Aorta (tissue), 5 donors: ENCODE results near the gene NSD1. TPM values are rescaled to one million over a fixed set of nuclear protein-coding genes. Genes with fewer than 3 reads are reported as not detected.

ENCODE experiments used
- ATAC-seq: fragments of 200-7000 bp; cut with Tn5 transposase; one replicate; pipeline ENCODE4 v1.9.1; 2022; ENCODE audit warnings: moderate library complexity; ENCODE audit not compliant: low FRiP score
- DNase-seq, 2 donors: peaks; one replicate each; pipeline ENCODE4 v3.0.0-alpha.2; 2020
- H3K27ac ChIP-seq, 2 donors: one replicate each; pipeline ENCODE4 v1.5.1; 2013; ENCODE audit warnings: low read length in 2 of 2, mild to moderate bottlenecking in 2 of 2, moderate library complexity in 2 of 2, control low read depth in 1 of 2, inconsistent platforms in 1 of 2, low read depth in 1 of 2
- H3K27me3 ChIP-seq, 2 donors: one replicate each; pipeline ENCODE4 v1.6.1; 2013; ENCODE audit warnings: control low read depth in 1 of 2, low read length in 1 of 2, mild to moderate bottlenecking in 1 of 2, moderate library complexity in 1 of 2; ENCODE audit not compliant: insufficient read depth in 2 of 2, control insufficient read depth in 1 of 2
- H3K36me3 ChIP-seq, 2 donors: one replicate each; pipeline ENCODE4 v1.6.1; 2013; ENCODE audit warnings: control low read depth in 1 of 2, low read length in 1 of 2, mild to moderate bottlenecking in 1 of 2; ENCODE audit not compliant: insufficient read depth in 2 of 2, control insufficient read depth in 1 of 2
- H3K4me1 ChIP-seq, 2 donors: one replicate each; pipeline ENCODE4 v1.6.1; 2013; ENCODE audit warnings: low read length in 2 of 2, control low read depth in 1 of 2, mild to moderate bottlenecking in 1 of 2, moderate library complexity in 1 of 2; ENCODE audit not compliant: insufficient read depth in 2 of 2, control insufficient read depth in 1 of 2
- H3K4me3 ChIP-seq, 2 donors: one replicate each; pipeline ENCODE4 v1.5.1; 2013; ENCODE audit warnings: low read length in 2 of 2, control low read depth in 1 of 2, mild to moderate bottlenecking in 1 of 2
- H3K9me3 ChIP-seq: one replicate; pipeline ENCODE4 v1.6.1; 2013; ENCODE audit warnings: mild to moderate bottlenecking, low read length; ENCODE audit not compliant: control insufficient read depth
- WGBS, 2 donors: extraction: QIAGEN DNeasy Blood & Tissue Kit; methylation state at CpG; one replicate each; pipeline ENCODE4 v1.1.7; 2013; 5-methylcytosine and 5-hydroxymethylcytosine counted together
- intact Hi-C, 2 donors: fragments of 100-400 bp; cut with DNase I; formaldehyde crosslinking; loops; one replicate each; pipeline versions ENCODE4 v1.14.2 to v1.15.0; 2022
- long read RNA-seq, 2 donors: library from polyadenylated mRNA; unstranded; transcript quantifications; one replicate each; pipeline ENCODE4 v2.0.0, GENCODE V29; 2020 to 2021
- polyA plus RNA-seq, 2 donors: library from polyadenylated mRNA; stranded (reverse); fragments of 200-250 nt; gene quantifications; one replicate each; pipeline ENCODE4 v1.2.3, GENCODE V29; 2013
- total RNA-seq, 2 donors: library from RNA; stranded (reverse); fragmentation: NEBNext Ultra II Directional; extraction: Animal tissue kit (Norgen Biotek cat#: 25700); gene quantifications; one replicate each; pipeline ENCODE4 v1.2.1, GENCODE V29; 2021
- donor health status: healthy with polysubstance abuse.
- donor health status: Bipolar disorder and iron deficiency.
- donor health status: DM: no; HTN: no; CAD: no.
- donor health status: DM: no; HTN: no; CAD: no.
- donor health status: DM: yes; HTN: yes; CAD: no.

Gene NSD1, protein sequence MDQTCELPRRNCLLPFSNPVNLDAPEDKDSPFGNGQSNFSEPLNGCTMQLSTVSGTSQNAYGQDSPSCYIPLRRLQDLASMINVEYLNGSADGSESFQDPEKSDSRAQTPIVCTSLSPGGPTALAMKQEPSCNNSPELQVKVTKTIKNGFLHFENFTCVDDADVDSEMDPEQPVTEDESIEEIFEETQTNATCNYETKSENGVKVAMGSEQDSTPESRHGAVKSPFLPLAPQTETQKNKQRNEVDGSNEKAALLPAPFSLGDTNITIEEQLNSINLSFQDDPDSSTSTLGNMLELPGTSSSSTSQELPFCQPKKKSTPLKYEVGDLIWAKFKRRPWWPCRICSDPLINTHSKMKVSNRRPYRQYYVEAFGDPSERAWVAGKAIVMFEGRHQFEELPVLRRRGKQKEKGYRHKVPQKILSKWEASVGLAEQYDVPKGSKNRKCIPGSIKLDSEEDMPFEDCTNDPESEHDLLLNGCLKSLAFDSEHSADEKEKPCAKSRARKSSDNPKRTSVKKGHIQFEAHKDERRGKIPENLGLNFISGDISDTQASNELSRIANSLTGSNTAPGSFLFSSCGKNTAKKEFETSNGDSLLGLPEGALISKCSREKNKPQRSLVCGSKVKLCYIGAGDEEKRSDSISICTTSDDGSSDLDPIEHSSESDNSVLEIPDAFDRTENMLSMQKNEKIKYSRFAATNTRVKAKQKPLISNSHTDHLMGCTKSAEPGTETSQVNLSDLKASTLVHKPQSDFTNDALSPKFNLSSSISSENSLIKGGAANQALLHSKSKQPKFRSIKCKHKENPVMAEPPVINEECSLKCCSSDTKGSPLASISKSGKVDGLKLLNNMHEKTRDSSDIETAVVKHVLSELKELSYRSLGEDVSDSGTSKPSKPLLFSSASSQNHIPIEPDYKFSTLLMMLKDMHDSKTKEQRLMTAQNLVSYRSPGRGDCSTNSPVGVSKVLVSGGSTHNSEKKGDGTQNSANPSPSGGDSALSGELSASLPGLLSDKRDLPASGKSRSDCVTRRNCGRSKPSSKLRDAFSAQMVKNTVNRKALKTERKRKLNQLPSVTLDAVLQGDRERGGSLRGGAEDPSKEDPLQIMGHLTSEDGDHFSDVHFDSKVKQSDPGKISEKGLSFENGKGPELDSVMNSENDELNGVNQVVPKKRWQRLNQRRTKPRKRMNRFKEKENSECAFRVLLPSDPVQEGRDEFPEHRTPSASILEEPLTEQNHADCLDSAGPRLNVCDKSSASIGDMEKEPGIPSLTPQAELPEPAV (N-terminal part only)
- total RNA-seq, result 10 to 100 TPM; 63.7 to 96.9 TPM
- 1 to 10 TPM; 6.8 to 6.9 TPM for polyA plus RNA-seq
- long read RNA-seq, donor 1, partial matches to known transcripts, result 21 of 58 reads
- long read RNA-seq, donor 1, other reads (novel, unspliced or antisense), result 34 of 58 reads
- long read RNA-seq, donor 2, partial matches to known transcripts, result 3 of 28 reads
- long read RNA-seq, donor 2, other reads (novel, unspliced or antisense), result 23 of 28 reads

DNA sequence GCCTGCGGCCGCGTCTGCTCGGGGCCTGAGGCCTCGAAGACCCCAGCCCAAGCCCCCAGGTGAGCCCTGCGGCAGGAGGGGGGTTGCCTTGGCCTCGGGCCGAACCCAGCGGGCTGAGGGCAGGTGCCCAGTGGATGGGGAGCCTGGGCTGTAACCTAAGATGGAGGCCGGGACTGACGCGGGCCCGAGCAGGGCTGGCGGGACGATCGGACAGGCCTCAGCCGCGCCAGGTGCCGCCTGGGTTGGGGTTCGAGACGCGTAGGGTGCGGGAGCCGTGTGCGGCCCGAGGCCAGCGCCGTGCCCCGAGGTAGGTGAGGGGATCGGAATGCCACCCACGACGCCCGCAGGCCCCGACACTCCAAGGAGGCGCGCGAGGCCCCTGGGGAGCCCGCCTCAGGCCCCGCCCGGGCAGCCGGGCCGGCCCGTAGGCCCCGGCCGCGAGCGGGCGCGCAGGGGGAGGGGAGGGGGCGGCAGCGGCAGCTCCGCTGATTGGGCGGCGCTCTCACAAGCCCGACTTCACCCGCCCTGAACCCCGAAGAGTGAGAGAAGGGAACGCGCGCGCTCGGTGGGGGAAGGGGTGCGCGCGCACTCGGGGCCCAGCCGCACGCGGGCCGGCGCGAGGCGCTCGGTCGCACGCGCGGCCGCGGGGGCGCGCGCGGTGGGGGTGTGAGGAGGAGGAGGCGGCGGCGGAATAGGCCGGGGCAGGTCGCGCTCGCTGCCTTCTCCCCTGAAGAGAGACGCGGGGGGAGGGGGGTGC is at the start of gene NSD1:
NSD1 (plus strand) TSS at position 678 of the 757 bp plus-strand sequence. CDS start 1,331 bp downstream, outside the sequence.
- H3K27me3 ChIP-seq, result no peaks in the 10 kb centered on the region
- 1 to 2% methylated on average over 49 to 93 of the region's 93 CpGs for WGBS, 2 donors
- peaks cover 0 to 4% of the 10 kb centered on the region in 2 donors for H3K36me3 ChIP-seq
- H3K4me1 ChIP-seq, result peaks cover 0 to 7% of the 10 kb centered on the region in 2 donors
- intact Hi-C loops, result no loop called here
- peak within 1 kb of the TSS; percentile 29 to 77 for H3K27ac ChIP-seq
- ATAC-seq (peak; percentile 91), DNase-seq (peak; percentile 93 to 96)
- no peaks in the 10 kb centered on the region for H3K9me3 ChIP-seq
- H3K4me3 ChIP-seq, result peak within 1 kb of the TSS; percentile 89 to 97

DNA sequence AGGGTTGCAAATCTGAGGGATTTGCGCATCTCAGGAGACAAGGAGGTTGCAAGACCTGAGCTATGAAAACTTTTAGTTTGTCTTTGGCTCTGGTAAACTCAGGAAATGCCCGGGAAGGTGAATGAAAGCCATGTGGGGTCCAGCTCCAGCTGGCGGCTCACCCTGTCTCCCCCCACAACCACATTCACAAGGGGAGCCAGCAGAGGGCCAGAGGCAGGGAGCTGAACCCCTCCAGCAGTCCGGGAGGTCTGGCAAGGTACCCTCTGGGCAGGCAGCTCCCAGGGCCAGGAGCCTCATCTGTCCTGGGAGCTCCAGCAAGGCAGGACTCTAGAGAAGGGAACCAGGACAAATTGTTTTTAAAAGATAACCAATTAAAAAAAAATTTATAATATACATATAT is 49.4 kb upstream of the NSD1 start:
- no peak overlapping the region for H3K4me3 ChIP-seq
- intact Hi-C loops, result no loop called here
- WGBS, 2 donors, result 36 to 40% methylated on average over 4 of the region's 4 CpGs

DNA sequence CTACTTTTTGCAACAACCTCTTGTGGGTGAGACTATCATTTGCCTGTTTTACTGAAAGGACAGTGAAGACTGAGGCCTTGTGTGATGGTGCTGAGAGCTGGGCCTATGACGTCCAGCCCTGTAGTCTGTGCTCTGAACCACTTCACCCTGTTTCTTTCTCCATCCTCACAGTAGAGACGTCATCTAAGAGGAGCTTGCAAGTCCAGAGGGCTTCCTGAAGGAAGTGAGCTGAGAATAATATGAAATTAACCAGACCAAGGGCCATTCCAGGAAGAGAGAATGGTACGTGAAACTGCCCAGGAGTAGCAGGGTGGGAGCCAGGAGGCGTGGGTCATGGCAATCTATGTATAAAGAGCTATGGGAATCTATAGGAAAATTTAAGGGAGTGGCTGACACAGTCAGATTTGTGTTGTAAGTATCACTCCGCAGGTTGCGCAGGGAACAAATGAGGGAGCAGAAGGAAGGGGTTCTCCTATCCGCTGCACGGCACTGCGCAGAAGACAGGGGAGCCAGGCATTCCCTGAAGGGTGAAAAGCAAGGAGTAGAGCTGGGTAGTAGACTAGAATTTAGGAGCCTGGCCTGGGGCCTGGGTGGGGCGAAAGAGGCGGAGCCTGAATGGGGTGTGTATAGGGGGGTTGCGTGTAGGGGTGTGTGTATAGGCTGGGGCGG is 47.5 kb upstream of the NSD1 start:
- ATAC-seq (peak; percentile 8), DNase-seq (no peak)
- H3K4me1 ChIP-seq, result no peaks in the 10 kb centered on the region
- H3K4me3 ChIP-seq, result no peak overlapping the region
- intact Hi-C loops, result no loop called here
- H3K27me3 ChIP-seq, result no peaks in the 10 kb centered on the region
- H3K36me3 ChIP-seq, result no peaks in the 10 kb centered on the region
- 45 to 47% methylated on average over 13 of the region's 13 CpGs for WGBS, 2 donors
- H3K27ac ChIP-seq, result no peak overlapping the region
- no peaks in the 10 kb centered on the region for H3K9me3 ChIP-seq

More for the DNA sequence above, 49.4 kb upstream of the NSD1 start:
- Histone ChIP-seq H3K27me3 (no peaks in the 10 kb centered on the region), H3K9me3 (no peaks in the 10 kb centered on the region), H3K27ac (no peak overlapping the region), H3K36me3 (no peaks in the 10 kb centered on the region), H3K4me1 (no peaks in the 10 kb centered on the region)
- DNase-seq, result no peak
- ATAC-seq, result no peak

DNA sequence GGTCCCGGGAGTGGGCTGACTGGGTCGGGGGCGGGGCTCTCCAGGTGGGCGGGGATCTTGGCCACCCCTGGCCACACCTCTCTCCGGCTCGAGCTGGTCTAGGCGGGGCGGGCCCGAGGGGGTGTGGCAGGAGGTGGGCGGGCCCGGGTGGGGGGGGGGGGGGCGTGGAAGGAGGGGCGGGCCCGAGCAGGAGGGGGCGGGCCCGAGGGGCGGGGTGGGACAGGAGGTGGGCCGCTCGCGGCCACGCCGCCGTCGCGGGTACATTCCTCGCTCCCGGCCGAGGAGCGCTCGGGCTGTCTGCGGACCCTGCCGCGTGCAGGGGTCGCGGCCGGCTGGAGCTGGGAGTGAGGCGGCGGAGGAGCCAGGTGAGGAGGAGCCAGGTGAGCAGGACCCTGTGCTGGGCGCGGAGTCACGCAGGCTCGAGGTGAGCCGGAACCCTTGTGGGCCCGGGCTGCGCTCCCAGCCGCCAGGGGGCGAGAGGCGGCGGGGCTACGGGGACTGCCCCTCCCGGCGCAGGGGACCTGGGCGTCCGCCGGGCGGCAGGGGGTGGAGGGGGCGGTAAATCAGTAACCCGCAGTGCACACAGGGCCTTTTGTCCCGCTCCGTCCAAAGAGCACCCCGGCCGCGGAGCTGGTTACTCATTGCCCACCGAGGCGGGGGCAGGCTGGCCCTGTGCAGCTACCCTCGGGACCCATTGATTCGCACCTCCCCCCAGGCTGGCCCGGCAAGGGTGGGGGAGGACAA is 46.7 kb upstream of the NSD1 start, which contains the start of gene FGFR4:
FGFR4 (plus strand) TSS at position 262 of the 744 bp plus-strand sequence. CDS start 2,688 bp downstream, outside the sequence.
- 0 to 1% methylated on average over 45 to 67 of the region's 68 CpGs for WGBS, 2 donors
- DNase-seq (peak in 1 of 2 donors; percentile 83), ATAC-seq (peak; percentile 25)
- Histone ChIP-seq H3K36me3 (no peaks in the 10 kb centered on the region), H3K27ac (no peak within 1 kb of the TSS), H3K4me3 (no peak within 1 kb of the TSS), H3K4me1 (no peaks in the 10 kb centered on the region), H3K9me3 (no peaks in the 10 kb centered on the region), H3K27me3 (no peaks in the 10 kb centered on the region)
- intact Hi-C loops, result no loop called here

DNA sequence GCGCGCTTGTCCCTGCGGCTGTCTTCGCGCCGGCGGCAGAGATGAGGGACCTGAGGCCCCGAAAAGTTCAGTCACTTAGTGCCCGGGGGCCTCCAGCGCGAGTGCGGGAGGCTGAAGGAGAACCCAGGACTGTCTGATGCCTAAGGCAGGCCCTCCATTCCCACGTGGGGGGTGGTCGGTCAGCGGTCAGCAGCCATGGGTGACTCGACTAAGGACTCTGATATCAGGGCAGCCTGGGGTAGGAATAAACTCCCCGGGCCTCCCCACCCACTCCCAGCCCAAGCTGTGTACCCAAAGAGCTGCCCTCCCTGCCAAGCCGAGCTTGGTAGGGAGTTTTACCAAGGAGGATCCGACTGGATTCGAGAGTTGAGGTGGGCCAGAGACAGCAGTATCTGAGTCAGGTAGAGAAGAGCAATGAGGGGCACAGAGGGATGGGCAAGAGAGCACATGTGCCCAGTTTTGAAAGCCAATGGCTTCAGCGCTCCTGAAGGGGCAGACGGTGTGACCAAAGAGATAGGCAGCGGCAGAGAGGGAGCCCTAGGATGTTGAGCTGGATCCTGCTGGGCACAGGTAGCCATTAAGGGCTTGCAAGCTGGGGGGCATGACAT is 46.1 kb upstream of the NSD1 start:
- no peak overlapping the region for H3K4me3 ChIP-seq
- H3K9me3 ChIP-seq, result no peaks in the 10 kb centered on the region
- ATAC-seq, result no peak
- 23 to 24% methylated on average over 22 to 23 of the region's 23 CpGs for WGBS, 2 donors
- no peaks in the 10 kb centered on the region for H3K4me1 ChIP-seq
- no peaks in the 10 kb centered on the region for H3K27me3 ChIP-seq
- H3K27ac ChIP-seq, result no peak overlapping the region
- intact Hi-C loops, result no loop called here
- H3K36me3 ChIP-seq, result no peaks in the 10 kb centered on the region
- DNase-seq, result no peak

DNA sequence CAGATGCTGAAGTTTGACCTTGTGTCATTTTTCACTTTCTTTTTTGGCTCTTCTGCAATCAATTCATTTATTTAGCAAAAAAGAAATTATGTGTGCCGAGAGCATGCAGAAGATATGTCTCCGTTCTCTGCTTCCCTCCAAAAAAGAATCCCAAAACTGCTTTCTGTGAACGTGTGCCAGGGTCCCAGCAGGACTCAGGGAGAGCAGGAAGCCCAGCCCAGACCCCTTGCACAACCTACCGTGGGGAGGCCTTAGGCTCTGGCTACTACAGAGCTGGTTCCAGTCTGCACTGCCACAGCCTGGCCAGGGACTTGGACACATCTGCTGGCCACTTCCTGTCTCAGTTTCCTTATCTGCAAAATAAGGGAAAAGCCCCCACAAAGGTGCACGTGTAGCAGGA is 44.4 kb upstream of the NSD1 start:
- H3K36me3 ChIP-seq, result no peaks in the 10 kb centered on the region
- DNase-seq, result no peak
- WGBS, 2 donors, result 63 to 68% methylated on average over 5 of the region's 5 CpGs
- H3K4me1 ChIP-seq, result no peaks in the 10 kb centered on the region
- no peaks in the 10 kb centered on the region for H3K27me3 ChIP-seq
- intact Hi-C loops, result no loop called here
- H3K4me3 ChIP-seq, result no peak overlapping the region
- no peak overlapping the region for H3K27ac ChIP-seq
- no peaks in the 10 kb centered on the region for H3K9me3 ChIP-seq
- no peak for ATAC-seq
